Frontal cortex (tissue), 4 donors: ENCODE data around the gene LAMC2. TPM values are rescaled to one million over a fixed set of nuclear protein-coding genes. Genes with fewer than 3 reads are reported as not detected.
"Not testable (repeated sequence)": the region's sequence is repeated elsewhere in the genome, so short reads cannot be mapped to it uniquely, and the experiment has no call there.

Experiments used
- DNase-seq, 2 donors: peaks; one replicate each; pipeline ENCODE4 v3.0.0; 2012; ENCODE audit warnings: low spot score in 2 of 2
- FAIRE-seq: peaks from 2 replicates; lab custom pipeline; 2012; peaks lifted over from hg19 to GRCh38; lab: Jason Lieb, UNC
- total RNA-seq: library from RNA; depleted of rRNA; stranded (reverse); fragments of >200 nt; gene quantifications from one replicate; pipeline ENCODE4 v1.2.3, GENCODE V29; 2014
- donor health status: control.
- donor health status: control.
- donor health status: control.

The LAMC2 gene
- total RNA-seq = 2.0 TPM

DNA sequence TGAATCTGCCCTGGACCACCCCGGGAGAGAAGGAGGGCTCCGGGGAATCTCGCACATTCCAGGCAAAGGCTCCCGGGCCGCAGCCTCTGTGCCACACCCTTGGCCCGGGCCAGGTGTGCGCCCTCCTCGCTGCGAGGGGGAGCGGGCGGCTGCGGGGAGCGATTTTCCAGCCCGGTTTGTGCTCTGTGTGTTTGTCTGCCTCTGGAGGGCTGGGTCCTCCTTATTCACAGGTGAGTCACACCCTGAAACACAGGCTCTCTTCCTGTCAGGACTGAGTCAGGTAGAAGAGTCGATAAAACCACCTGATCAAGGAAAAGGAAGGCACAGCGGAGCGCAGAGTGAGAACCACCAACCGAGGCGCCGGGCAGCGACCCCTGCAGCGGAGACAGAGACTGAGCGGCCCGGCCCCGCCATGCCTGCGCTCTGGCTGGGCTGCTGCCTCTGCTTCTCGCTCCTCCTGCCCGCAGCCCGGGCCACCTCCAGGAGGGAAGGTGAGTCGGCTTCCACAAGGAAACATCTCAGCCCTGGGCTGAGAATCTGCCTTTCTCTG, at the start of gene LAMC2:
Gene LAMC2 (plus strand): TSS at position 324 of the 550 bp plus-strand sequence. CDS start 89 bp downstream, at position 413.
- FAIRE-seq = no peak
- peak in 1 of 2 donors; percentile 41 for DNase-seq

DNA sequence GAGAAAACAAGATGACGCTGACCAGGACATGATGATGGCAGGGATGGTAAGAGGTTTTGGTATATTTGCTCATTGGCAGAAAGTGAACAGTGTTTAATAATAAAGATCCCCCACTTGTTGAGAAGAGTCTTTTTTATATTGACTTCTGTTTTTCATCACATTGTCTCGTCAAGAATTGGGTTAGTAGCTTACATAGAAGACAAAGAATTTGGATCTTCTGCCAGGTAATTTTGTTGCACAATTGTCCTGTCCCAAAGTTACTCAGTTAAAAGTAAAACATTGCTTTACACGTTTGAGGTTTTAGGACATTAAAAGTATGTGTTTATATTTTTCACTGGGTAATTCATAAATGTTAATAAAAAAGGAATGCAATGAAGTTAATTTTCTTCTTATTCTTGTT, 48.3 kb upstream of the LAMC2 start:
- DNase-seq (no peak), FAIRE-seq (no peak)

DNA sequence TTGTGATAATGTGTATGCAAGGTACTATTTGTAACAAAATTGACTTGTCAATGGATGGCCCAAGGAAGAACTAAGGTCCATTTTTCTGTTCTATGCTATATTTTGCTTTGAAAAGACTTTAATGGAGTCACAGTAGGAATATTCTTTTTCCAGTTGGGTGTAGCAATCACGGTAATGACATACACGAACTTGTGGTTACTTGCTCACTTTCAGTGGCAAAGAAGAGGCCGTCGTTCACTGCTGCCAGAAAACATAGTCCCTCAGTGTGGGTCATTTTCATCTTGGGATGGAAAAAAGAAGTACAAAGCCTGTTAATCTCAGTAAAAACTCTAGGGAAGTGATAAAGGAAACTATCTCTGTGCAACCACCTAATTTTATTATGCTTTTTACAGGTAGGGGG, 47.8 kb upstream of the LAMC2 start:
- DNase-seq = no peak
- FAIRE-seq = no peak

DNA sequence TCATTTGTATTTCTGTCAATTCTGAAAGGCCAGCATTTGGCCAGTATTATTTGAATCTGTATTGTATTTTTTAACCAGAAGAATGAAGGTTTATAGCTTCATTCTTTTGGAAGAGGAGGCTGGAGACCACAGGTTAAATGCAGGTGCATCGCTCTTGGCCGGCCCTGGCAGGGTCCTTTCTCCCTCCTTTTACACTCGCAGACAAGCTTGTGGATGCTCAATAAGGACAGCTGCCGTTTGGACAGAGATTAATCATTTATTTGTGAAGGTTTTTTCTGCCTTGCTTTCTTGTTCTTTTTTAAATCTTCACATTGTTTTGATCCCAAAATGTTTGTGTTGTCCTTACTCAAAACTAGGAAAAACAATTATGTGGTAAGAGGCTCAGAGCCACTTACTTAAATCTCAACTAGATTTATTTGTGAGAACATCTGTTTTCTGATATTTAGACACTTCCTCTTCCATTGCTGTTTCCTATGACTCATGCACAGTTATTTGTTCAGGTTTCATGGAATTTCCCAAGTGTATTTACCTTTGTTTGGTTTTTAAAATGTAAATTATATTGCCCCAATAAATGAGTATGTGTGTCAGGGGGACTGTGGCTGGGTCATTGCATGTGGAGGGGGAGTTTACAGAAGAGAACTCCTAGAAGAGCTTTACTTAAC, 46.7 kb upstream of the LAMC2 start:
- no peak for FAIRE-seq
- DNase-seq = no peak

DNA sequence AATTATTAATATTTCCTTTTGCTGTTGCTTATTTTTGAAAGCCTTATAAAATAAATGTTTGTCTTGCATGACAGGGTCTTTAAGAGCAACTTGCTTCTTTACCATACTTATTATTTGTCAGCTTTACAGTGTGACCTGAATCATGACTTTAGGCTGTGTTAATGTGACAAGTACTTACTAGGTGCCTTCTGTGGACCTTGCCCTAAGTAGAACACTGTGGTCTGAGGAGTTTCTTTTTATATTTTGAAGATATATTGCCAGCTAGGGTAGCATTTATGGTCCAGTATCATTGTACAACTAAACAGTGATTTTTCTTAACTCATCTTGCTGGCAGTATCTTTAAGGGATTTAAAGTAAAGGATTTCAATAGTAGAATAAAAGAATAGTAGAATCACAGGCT, 45.4 kb upstream of the LAMC2 start:
- DNase-seq = no peak
- FAIRE-seq = no peak

DNA sequence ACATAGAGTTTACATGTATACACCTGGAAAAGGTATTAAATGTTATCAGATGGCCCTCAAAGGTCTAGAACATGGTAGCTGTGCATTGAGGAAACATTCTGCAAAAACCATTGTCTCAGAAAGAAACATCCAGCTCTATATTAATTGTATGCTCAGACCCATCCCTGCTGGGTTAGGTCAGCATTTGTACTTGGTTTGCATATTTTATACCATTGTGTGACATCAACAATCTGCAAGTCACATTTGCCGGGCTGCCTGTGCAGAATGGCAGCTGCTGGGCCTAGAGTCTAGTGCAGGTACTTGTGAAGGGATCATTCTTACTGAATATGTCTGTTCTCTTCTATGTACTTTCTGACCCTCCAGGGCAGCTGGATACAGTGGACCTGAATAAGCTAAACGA, 43.9 kb upstream of the LAMC2 start:
- no peak for FAIRE-seq
- no peak for DNase-seq

DNA sequence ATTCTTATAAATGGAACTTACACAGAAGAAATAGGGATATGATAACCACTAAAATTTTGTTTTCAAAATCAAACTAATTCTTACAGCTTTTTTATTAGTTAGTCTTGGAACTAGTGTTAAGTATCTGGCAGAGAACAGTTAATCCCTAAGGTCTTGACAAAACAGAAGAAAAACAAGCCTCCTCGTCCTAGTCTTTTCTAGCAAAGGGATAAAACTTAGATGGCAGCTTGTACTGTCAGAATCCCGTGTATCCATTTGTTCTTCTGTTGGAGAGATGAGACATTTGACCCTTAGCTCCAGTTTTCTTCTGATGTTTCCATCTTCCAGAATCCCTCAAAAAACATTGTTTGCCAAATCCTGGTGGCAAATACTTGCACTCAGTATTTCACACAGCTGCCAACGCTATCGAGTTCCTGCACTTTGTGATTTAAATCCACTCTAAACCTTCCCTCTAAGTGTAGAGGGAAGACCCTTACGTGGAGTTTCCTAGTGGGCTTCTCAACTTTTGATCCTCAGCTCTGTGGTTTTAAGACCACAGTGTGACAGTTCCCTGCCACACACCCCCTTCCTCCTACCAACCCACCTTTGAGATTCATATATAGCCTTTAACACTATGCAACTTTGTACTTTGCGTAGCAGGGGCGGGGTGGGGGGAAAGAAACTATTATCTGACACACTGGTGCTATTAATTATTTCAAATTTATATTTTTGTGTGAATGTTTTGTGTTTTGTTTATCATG, 42.3 kb upstream of the LAMC2 start:
- FAIRE-seq = no peak
- DNase-seq = no peak

DNA sequence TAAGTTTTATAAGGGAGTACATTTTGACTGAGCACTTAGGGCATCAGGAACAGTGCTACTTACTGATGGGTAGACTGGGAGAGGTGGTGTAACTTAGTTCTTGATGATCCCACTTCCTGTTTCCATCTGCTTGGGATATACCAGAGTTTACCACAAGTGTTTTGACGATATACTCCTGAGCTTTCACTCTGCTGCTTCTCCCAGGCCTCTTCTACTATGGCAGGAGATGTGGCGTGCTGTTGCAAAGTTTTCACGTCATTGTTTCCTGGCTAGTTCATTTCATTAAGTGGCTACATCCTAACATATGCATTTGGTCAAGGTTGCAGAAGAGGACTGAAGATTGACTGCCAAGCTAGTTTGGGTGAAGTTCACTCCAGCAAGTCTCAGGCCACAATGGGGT, 41.3 kb upstream of the LAMC2 start:
- no peak for DNase-seq
- no peak for FAIRE-seq

DNA sequence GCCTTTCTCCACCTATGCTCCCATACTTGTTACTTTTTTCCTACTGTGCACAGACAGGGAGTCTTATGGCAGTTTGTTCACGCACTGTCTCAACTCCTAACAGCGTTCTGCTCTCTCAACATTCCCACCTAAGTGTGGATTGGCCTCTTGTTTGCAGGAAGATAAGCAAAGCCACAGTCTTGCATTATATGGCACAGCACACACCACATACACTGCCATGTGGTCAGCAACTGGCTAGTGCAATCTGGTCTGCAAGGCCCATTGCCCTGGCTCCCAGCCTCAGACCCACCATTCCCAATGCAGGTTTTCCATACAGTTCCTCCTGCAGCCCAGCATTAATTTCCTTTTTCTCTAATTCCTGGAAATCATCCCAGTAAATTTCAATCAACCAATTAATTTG, 38.3 kb upstream of the LAMC2 start:
- no peak for DNase-seq
- no peak for FAIRE-seq

DNA sequence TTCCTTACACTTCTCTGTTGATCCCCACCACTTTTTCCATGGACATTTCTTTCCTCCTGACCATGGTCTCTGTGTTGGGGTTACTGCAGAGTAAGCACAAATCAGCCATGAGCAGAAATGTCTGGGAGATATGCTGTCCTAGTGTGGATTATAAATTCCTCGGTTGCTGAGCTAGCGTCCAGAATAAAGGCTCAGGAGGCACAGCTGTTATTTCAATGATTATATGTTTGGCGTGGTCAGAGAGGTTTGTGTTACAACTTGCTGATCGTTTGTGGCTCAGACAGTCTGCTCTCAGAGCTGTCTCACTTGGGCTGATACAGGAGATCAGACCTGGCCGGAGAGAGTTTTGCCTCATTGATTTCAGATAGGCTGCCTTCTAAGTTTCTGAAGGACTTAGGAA, 37.5 kb upstream of the LAMC2 start:
- DNase-seq = no peak
- no peak for FAIRE-seq

DNA sequence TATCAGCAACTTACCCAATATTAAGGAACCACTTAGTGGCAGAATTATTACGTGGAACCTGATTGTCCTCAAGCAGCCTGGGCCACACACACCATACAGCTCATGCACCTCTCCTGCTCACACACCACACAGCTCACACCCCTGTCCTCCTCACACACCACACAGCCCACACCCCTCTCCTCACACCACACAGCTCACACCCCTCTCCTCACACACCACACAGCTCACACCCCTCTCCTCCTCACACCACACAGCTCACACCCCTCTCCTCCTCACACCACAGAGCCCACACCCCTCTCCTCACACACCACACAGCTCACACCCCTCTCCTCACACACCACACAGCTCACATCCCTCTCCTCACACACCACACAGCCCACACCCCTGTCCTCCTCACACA, 36.8 kb upstream of the LAMC2 start:
- no peak for FAIRE-seq

DNA sequence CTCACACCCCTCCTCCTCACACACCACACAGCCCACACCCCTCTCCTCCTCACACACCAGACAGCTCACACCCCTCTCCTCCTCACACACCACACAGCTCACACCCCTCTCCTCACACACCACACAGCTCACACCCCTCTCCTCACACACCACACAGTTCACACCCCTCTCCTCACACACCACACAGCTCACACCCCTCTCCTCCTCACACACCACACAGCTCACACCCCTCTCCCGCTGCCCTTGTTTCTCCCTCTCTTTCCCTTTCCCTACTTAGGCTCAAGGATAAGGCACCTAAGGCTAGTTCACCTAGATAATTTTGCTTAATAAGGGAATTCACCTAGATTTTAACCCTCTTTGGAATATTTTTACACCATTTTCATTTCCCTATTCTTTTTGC, 36.0 kb upstream of the LAMC2 start:
- FAIRE-seq = not testable (repeated sequence)

More for the DNA sequence above, 36.8 kb upstream of the LAMC2 start:
- no peak for DNase-seq

DNA sequence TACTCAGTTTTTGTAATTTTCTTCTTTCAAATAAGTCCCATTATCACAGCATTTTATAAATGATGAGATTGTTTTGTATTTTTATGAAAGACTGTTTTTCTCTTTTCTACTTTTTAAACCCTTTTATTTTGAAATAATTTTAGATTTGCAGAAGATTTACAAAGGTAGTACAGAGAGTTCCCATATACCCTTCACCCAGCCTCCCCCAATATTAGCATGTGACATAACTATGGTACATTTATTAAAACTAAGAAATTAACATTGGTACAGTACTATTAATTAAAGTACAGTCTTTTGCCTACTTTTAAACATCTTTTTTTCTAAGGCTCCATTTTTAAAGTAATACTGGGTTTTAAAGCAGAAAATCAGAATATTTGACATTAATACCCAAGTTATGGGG, 35.6 kb upstream of the LAMC2 start:
- FAIRE-seq = no peak
- no peak for DNase-seq

More for the DNA sequence above, 36.0 kb upstream of the LAMC2 start:
- not testable (repeated sequence) for DNase-seq

DNA sequence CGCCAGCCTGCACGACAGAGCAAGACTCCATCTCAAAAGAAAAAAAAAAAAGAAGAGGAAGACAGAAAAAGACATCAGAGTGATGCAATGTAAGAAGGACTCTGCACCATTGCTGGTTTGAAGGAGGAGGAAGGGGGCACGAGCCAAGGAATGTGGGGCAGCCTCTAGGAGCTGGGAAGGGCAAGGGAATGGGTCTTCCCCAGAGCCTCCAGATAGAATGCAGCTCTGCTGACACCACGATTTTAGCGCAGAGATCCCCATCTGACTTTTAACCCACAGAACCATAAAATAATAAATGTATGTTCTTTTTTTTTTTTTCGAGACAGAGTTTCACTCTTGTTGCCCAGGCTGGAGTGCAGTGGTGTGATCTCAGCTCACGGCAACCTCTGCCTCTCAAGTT, 33.9 kb upstream of the LAMC2 start:
- no peak for FAIRE-seq
- no peak for DNase-seq

DNA sequence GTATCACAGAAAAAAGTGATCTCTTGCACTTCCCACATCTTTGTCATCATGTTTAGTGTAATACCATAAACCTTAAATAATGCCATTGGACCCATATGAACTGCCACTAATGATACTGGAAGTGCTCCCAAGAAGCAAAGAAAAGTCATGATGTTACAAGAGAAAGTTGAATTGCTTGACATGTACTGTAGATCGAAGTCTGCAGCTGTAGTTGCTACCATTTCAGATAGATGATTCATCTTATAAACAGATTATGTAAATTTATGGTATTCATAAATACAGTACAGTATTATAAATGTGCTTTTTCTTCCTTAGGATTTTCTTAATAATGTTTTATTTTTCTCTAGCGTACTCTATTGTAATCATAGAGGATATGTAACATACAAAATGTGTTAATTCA, 30.1 kb upstream of the LAMC2 start:
- DNase-seq = no peak
- no peak for FAIRE-seq

DNA sequence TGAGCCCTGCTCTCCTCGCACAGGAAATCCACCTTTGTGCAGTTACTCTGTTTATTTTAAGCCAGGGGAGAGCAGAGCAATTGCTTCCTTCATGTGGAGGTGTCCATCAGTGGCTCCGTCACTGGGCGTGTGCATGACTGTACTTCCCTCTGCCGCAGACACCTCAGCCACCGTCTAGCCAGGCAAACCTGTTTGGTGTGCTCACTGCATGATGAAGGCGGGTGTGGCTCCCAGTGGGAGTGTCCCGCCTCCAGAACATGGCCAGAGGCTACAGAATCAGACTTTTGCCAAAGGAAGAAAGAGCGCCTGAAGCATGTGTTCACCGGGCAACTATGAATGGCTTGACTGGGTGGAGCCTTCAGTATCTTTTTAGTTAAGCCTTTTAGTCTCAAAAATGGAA, 26.1 kb upstream of the LAMC2 start:
- DNase-seq (no peak), FAIRE-seq (no peak)

DNA sequence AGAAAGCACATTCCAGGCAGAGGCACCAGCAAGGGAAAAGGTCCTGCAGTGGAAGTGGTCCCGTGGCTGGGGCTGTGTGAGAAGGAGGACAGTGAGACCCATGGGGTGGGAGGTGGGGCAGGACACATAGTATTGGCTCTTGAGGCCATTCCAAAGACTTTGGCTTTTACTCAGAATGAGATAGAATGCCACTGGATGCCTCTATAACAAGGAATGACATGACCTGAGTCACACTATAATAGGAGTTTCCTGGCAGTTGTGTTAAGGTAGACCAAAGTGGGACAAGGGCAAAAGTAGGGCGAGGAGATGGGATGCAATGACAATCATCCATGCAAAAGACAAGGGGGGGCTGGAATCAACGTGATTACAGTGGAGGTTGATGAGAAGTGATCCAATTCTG, 24.7 kb upstream of the LAMC2 start:
- DNase-seq (no peak), FAIRE-seq (no peak)

DNA sequence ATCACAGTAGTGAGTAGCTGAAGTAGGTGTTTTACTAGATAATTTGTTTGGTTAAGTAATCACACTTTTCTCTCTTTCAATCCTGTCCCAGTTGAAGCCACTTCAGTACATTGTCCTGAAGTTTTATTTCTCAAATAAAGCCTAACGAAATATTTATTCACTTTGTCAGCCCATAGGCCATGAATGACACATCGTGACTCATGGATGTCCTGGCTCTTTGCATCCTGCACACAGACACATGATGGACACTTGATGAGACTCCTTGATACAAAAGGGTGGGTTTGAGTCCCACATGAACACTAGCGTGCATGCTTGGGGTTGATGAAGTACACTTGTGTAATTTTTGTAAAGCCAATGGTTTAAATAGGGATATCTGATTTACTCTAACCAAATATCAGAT, 22.7 kb upstream of the LAMC2 start:
- FAIRE-seq (no peak), DNase-seq (no peak)

DNA sequence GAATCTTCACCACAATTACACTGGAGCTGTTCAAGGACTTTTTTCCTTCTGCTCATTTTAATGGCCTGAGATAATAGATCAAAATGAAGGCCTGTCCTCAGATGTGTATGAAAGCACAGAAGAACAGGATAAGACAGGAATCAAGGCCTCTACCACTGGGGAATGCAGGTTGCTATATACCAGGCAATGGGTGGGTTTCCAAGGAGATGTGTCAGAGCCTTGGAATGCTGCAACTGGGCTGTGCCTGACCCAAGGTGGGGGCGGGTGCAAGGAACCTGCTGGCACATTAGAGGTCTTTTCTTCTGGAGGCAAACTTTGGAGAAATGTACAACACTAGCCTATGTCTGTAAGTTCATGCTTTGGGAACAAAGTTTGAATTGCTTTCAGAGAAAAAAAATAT, 21.7 kb upstream of the LAMC2 start:
- DNase-seq = no peak
- no peak for FAIRE-seq

DNA sequence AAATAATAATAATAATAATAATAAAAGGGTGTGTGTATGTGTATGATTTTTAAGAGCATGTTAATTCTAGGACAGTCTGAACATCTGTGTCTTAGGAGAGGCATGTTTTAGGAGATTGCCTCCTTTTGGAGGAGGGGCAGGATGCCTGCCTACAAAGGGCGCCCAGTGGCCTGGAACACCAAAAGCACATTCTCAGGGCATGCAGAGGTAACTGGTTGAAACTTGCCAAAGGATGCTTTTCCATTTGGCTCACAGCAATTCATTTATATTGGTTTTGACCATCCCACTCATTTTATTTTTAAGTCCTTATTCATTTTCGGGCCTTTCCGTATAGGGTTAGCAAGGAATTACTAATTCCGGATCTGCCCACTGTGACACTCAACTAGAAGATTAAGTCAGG, 21.1 kb upstream of the LAMC2 start:
- no peak for DNase-seq
- FAIRE-seq = no peak

DNA sequence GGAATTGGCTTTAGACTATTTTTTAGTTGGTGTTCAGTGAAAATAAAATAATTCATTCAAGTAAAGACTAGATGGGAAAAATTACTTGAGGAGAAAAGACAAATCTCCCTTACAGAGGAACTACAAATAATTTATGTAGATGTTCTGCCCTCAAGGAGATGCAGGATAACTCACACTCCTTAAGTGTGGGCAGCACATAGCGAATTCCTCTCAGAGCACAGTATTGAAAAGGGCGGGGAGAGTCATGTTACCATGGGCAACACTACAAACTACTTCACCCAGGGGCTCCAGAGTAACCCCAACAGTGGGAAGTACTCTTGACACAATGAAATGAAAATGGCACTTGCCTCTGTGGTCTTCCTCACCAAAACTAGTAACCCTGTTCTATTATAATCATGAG, 20.6 kb upstream of the LAMC2 start:
- FAIRE-seq (no peak), DNase-seq (no peak)
